K562 (cell line): ENCODE results near the gene RMC1. TPM values are rescaled to one million over a fixed set of nuclear protein-coding genes. Genes with fewer than 3 reads are reported as not detected.

ENCODE experiments used
- ADNP ChIP-seq: fragments of 200-800 bp; sonication (Bioruptor generic); IDR thresholded peaks from 2 replicates; pipeline ENCODE4 v1.6.1; 2016; ENCODE audit warnings: missing genetic modification characterization, missing compliant biosample characterization
- ARID1B ChIP-seq: fragments of 450-650 bp; IDR thresholded peaks from 2 replicates; pipeline ENCODE4 v1.6.1; 2016; ENCODE audit warnings: antibody characterized with exemption, mild to moderate bottlenecking, inconsistent platforms
- CAMTA2 ChIP-seq: fragments of 250-450 bp; sonication (Bioruptor Pico); conservative IDR thresholded peaks from 2 replicates; pipeline ENCODE4 v1.5.1; 2022
- GATAD2B ChIP-seq: fragments of 450-650 bp; IDR thresholded peaks from 2 replicates; pipeline ENCODE4 v1.6.1; 2017; ENCODE audit warnings: mild to moderate bottlenecking, borderline replicate concordance
- HDAC1 ChIP-seq, 2 experiments: fragments of 450-650 bp; IDR thresholded peaks; 2 replicates each; pipeline ENCODE4 v1.6.1; 2016 to 2017; ENCODE audit warnings: inconsistent platforms in 1 of 2, mild to moderate bottlenecking in 1 of 2, moderate library complexity in 1 of 2
- HMG20B ChIP-seq: fragments of 250-450 bp; sonication (Bioruptor Pico); IDR thresholded peaks from 2 replicates; pipeline ENCODE4 v1.5.0; 2021; ENCODE audit warnings: mild to moderate bottlenecking
- IFI16 ChIP-seq: fragments of 250-450 bp; sonication (Bioruptor Pico); IDR thresholded peaks from 2 replicates; pipeline ENCODE4 v2.1.2; 2022; ENCODE audit warnings: mild to moderate bottlenecking, inconsistent platforms
- LEF1 ChIP-seq: fragments of 450-650 bp; IDR thresholded peaks from 2 replicates; pipeline ENCODE4 v1.6.1; 2016; ENCODE audit warnings: mild to moderate bottlenecking
- PHB ChIP-seq: fragments of 250-450 bp; sonication (Bioruptor Pico); IDR thresholded peaks from 2 replicates; pipeline ENCODE4 v1.5.0; 2021
- POLR2H ChIP-seq: IDR thresholded peaks from 2 replicates; pipeline ENCODE4 v1.6.1; 2016; ENCODE audit warnings: missing genetic modification characterization, low read depth, mild to moderate bottlenecking, control low read depth, missing compliant biosample characterization, moderate library complexity
- RBM34 ChIP-seq: fragments of 200-400 bp; formaldehyde crosslinking; IDR thresholded peaks from 2 replicates; pipeline ENCODE4 v1.6.1; 2018; ENCODE audit warnings: low read length, borderline replicate concordance; ENCODE audit not compliant: insufficient read depth
- SIN3A ChIP-seq, 2 experiments: fragments of 150-350 bp in 1 of 2; IDR thresholded peaks; 2 replicates each; pipeline ENCODE4 v1.6.1; 2011 to 2016; ENCODE audit warnings: borderline replicate concordance in 2 of 2, low read depth in 2 of 2, low read length in 2 of 2, mild to moderate bottlenecking in 2 of 2, moderate library complexity in 2 of 2; ENCODE audit not compliant: control insufficient read depth in 1 of 2
- SMARCA4 ChIP-seq: fragments of 450-650 bp; IDR thresholded peaks from 2 replicates; pipeline ENCODE4 v1.6.1; 2016
- SMARCC2 ChIP-seq: fragments of 450-650 bp; IDR thresholded peaks from 2 replicates; pipeline ENCODE4 v1.6.1; 2017; ENCODE audit warnings: antibody characterized with exemption, moderate library complexity, mild to moderate bottlenecking, low read depth
- SUPT5H ChIP-seq: fragments of 450-650 bp; IDR thresholded peaks from 2 replicates; pipeline ENCODE4 v1.6.1; 2016
- U2AF2 ChIP-seq: fragments of 200-400 bp; formaldehyde crosslinking; optimal IDR thresholded peaks from 2 replicates; pipeline ENCODE3; 2017; ENCODE audit warnings: low read depth, mild to moderate bottlenecking, low read length
- XRCC5 ChIP-seq: fragments of 200-400 bp; formaldehyde crosslinking; IDR thresholded peaks from 2 replicates; pipeline ENCODE4 v1.6.1; 2017; ENCODE audit warnings: low read depth, mild to moderate bottlenecking, low read length
- ZBTB1 ChIP-seq: sonication (generic); formaldehyde crosslinking; IDR thresholded peaks from 2 replicates; pipeline ENCODE4 v1.8.1; 2023; ENCODE audit warnings: missing genetic modification reagents, low read depth, mild to moderate bottlenecking, borderline replicate concordance
- polyA plus RNA-seq, 8 experiments: library from polyadenylated mRNA; depleted of rRNA in 4 of 8; stranded (reverse) in 5 of 8; unstranded in 3 of 8; fragments of >200 nt; fragmentation: Nextera tagmentation in 2 of 8; fragmentation: Illumina TruSeq in 1 of 8; extraction: Ambion mirVana in 2 of 8; extraction: Trizol in 1 of 8; gene quantifications; 2 replicates each; pipeline versions ENCODE4 v1.2.1 to v1.2.3, GENCODE V29; 2011 to 2014; ENCODE audit warnings: inconsistent platforms in 1 of 8, missing spikeins in 1 of 8
- total RNA-seq, 7 experiments: library from RNA; depleted of rRNA in 6 of 7; stranded (reverse); fragments of >200 nt in 6 of 7; fragmentation: Illumina TruSeq in 2 of 7; extraction: Trizol in 2 of 7; gene quantifications; 2 replicates each; pipeline versions ENCODE4 v1.2.1 to v1.2.3, GENCODE V29; 2011 to 2021; ENCODE audit warnings: low replicate concordance in 1 of 7
- TF ChIP-seq, protein P1 (sequence below): fragments of 450-650 bp; formaldehyde crosslinking; IDR thresholded peaks from 2 replicates; pipeline ENCODE4 v1.4.0; 2022; ENCODE audit warnings: missing genetic modification characterization
- TF ChIP-seq, protein P2 (sequence below): fragments of 250-450 bp; sonication (Bioruptor Pico); IDR thresholded peaks from 2 replicates; pipeline ENCODE4 v1.5.0; 2020; ENCODE audit warnings: mild to moderate bottlenecking

RMC1 gene
- total and polyA plus RNA-seq, 9 of the 15 experiments (the other 6 are each of a cell fraction or from before 2014, with no cell fraction given): 7.5 to 42.4 (median 35.5) TPM

DNA sequence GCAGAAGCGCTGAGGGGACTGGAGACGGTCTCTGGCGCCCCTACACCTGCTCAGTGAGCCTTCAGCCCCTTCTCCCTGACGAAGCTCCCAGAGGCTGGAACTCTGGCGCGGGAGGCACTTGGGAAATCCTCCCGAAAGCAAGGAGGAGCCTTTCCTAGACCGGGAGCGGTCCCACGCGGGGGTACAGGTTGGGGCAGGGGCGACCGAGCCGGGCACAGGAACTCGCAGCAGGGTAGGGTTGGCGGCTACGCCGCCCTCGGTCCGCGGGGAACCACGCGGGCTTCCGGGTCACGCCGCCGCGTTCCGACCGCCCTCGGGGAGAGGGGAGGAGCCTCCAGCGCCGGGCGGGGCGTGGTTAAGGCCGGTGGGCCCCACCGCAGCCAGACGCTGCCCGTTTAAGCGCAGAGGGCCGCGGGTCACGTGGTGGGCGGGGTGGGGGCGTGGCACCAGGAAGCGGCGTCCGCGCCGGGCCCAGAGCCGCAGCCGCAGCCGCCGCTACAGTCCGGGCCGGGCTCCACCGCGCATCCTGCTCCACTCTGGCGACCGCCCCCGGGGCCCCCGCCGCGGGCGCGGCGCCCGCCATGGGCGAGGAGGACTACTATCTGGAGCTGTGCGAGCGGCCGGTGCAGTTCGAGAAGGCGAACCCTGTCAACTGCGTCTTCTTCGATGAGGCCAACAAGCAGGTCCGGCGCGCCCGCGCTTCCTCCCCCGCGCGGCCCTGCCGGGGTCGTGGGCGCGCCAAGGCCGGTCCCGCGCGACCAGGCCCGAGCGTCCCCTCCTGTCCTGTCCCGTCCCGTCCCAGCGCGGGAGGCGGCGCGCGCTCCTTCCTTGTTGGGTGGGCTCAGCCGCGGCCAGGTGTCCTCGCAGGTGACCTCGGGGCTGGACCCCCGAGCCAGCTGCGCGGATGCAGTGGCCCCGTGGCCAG is at the start of gene RMC1 (continued):
- TF ChIP-seq, protein P1, sequence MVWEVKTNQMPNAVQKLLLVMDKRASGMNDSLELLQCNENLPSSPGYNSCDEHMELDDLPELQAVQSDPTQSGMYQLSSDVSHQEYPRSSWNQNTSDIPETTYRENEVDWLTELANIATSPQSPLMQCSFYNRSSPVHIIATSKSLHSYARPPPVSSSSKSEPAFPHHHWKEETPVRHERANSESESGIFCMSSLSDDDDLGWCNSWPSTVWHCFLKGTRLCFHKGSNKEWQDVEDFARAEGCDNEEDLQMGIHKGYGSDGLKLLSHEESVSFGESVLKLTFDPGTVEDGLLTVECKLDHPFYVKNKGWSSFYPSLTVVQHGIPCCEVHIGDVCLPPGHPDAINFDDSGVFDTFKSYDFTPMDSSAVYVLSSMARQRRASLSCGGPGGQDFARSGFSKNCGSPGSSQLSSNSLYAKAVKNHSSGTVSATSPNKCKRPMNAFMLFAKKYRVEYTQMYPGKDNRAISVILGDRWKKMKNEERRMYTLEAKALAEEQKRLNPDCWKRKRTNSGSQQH (CRISPR knock-in tag): no peak
- no peak for TF ChIP-seq U2AF2
- no peak for TF ChIP-seq ADNP
- TF ChIP-seq ZBTB1 (CRISPR knock-in tag): peak; percentile 59; the same call in 1 of the 2 replicates
- TF ChIP-seq SMARCC2: no peak
- peak; percentile 93 for TF ChIP-seq GATAD2B
- no peak for TF ChIP-seq PHB (CRISPR knock-in tag)
- TF ChIP-seq CAMTA2 (CRISPR knock-in tag): no peak
- peak; percentile 87 to 93; a peak in 2 of 4 replicates for TF ChIP-seq SIN3A (IDR thresholded peaks at IDR 0.05; ENCODE audit: borderline replicate concordance in 2 of 2, control insufficient read depth in 1 of 2, low read depth in 2 of 2, low read length in 2 of 2)
- TF ChIP-seq HMG20B: no peak
- TF ChIP-seq HDAC1 (IDR thresholded peaks at IDR 0.05): peak in 1 of 2 experiments; percentile 81; a peak in 2 of 4 replicates
- TF ChIP-seq XRCC5: no peak; the same call in 1 of the 2 replicates
- TF ChIP-seq ARID1B: 0 out of 2 replicates have a peak, but pooled peaks have one; percentile 29
- no peak for TF ChIP-seq LEF1
- TF ChIP-seq, protein P2, sequence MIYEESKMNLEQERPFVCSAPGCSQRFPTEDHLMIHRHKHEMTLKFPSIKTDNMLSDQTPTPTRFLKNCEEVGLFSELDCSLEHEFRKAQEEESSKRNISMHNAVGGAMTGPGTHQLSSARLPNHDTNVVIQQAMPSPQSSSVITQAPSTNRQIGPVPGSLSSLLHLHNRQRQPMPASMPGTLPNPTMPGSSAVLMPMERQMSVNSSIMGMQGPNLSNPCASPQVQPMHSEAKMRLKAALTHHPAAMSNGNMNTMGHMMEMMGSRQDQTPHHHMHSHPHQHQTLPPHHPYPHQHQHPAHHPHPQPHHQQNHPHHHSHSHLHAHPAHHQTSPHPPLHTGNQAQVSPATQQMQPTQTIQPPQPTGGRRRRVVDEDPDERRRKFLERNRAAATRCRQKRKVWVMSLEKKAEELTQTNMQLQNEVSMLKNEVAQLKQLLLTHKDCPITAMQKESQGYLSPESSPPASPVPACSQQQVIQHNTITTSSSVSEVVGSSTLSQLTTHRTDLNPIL (CRISPR knock-in tag): no peak
- TF ChIP-seq POLR2H (tag): peak; percentile 85
- TF ChIP-seq RBM34: no peak
- peak; percentile 97 for TF ChIP-seq SUPT5H
- TF ChIP-seq SMARCA4: peak; percentile 27; the same call in 1 of the 2 replicates
- no peak for TF ChIP-seq IFI16 (CRISPR knock-in tag)
